HG03039 (cell line): ENCODE measurements around the gene PMP22.
"Not testable (repeated sequence)": the region's sequence is repeated elsewhere in the genome, so short reads cannot be mapped to it uniquely, and the experiment has no call there.

Experiments
- ATAC-seq: cut with Tn5 transposase; IDR thresholded peaks from one replicate; pipeline ENCODE4 v1.9.1; 2021; ENCODE audit warnings: mild to moderate bottlenecking, moderate library complexity; ENCODE audit not compliant: unreplicated experiment

PMP22 gene

GRCh38 chr17:15257258-15257788 lies 7.8 kb downstream of the PMP22 start:
- ATAC-seq: peak; percentile 64

GRCh38 chr17:15256689-15257088 lies 8.4 kb downstream of the PMP22 start:
- ATAC-seq: no peak

DNA sequence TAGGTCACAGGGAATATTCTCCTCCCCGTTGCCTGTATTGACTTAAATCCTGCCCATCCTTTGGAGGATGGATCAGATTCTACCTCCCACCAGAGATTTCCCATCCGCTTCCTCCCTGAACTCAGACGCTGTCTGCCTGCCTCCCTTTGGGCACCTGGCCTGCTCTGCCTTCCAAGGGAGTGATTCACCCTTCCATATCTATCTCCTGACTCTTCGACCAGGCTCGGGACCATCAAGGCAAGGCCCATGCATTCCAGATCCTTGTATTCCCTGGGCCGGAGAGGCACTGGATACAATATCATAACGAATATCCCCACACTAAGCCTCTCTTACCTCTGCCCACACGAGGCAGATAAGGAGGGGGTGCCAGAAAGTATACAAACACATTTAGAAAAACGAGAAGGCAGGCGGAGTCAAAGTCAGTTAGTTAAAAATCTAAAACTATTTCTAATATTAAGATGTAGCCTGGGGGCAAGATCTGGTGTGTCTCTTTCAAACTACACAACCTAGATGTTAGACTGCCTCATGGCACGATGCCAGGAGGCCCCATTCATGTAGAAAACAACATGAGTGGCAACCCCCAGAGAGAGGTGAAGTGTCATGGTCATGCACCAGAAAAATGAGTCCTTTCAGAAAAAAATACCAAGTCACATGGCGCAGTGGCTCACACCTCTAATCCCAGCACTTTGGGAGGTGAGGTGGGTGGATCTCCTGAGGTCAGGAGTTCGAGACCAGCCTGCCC lies 9.2 kb downstream of the PMP22 start:
- ATAC-seq: no peak

DNA sequence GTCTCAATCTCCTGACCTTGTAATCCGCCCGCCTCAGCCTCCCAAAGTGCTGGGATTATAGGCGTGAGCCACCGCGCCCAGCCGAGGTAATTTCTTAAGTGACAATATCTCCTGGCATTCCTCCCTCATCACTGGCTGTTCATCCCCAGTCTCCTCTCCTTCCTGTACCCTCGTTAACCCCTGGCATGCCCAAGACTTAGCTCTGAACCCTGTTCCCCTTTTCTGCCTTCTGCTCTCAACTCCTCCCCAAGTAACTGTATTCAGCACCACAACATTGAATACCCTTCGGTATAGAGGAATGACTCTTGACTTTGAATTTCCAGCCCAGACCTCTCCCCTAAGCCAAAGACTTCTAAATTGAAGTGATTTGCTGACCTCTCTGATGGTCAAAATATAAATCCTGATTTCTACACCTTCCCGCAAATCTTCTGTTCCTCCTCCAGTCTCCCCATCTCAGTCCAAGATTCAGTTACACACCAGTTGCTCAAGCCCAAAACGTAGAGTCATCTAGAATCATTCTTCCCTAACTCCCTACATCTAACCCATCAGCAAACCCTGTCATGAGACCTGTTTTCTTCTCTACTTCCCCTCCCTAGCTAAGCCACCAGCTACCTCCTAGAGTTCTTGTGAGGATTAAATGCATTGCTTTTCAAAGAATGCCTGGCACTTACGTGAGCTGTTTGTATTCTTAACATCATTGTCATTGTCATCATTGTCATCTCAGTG lies 14.8 kb downstream of the PMP22 start:
- ATAC-seq: no peak

DNA sequence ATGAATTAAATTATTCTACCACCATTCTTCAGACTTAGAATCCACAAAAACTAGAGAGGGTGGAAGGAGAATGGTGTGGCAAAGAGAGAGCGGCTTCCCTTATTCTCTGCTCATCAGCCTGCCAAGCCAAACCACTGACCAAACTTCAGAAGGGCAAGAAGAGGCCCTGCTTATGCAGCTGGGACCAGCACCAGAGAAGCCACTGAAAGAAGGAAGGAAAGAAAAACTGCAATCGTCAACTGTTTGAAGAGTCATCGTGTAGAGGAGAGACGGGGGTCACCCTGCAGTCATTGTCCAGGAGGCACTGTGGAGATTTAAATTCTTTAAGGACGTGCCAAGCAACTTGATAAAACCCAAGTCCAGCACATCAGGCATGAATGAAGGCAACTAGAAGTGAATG lies 15.6 kb downstream of the PMP22 start:
- no peak for ATAC-seq

- no peak for ATAC-seq
Measured at GRCh38 chr17:15247891-15248529, 17.1 kb downstream of the PMP22 start.

DNA sequence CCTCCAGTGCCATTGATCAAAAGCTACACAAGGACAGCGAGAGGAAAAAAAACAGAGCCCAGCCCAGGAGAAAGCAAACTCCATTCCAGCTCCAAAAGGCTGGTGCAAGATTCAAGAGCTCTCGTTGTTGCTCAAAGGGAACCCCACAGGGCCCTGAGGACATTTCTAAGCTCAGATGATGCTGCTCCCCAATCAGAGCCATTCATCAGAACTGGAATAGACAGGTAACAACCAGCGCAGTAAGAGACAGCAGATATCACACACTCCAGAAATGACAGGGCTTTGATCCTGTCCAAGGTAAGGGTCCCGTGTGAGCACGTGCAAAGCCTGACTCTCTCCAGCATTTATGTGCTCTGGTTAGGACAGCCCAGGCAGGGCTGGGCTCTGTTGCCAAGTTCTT lies 20.1 kb downstream of the PMP22 start:
- ATAC-seq: no peak

GRCh38 chr17:15240644-15241043 lies 24.5 kb downstream of the PMP22 start:
- no peak for ATAC-seq

- ATAC-seq: no peak
Measured at GRCh38 chr17:15239491-15239890, 25.6 kb downstream of the PMP22 start.

GRCh38 chr17:15238676-15239422 lies 26.3 kb downstream of the PMP22 start:
- no peak for ATAC-seq

- ATAC-seq: no peak
Measured at GRCh38 chr17:15238057-15238456, 27.1 kb downstream of the PMP22 start.

DNA sequence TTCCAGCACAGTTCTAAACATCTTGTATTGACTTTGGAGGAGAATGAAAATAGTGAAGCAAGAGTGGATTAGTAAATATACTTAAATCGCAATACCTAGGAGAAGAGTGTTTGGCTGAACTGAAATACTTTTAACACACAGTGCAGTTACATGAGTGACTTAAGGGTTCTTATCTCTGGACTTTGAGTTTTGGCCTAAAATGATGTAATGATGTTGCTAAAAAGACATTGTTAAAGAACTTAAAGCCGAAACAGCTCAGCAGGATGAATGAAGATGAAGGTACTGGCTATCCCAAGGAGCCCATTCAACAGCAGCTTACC lies 28.1 kb downstream of the PMP22 start:
- ATAC-seq: no peak

DNA sequence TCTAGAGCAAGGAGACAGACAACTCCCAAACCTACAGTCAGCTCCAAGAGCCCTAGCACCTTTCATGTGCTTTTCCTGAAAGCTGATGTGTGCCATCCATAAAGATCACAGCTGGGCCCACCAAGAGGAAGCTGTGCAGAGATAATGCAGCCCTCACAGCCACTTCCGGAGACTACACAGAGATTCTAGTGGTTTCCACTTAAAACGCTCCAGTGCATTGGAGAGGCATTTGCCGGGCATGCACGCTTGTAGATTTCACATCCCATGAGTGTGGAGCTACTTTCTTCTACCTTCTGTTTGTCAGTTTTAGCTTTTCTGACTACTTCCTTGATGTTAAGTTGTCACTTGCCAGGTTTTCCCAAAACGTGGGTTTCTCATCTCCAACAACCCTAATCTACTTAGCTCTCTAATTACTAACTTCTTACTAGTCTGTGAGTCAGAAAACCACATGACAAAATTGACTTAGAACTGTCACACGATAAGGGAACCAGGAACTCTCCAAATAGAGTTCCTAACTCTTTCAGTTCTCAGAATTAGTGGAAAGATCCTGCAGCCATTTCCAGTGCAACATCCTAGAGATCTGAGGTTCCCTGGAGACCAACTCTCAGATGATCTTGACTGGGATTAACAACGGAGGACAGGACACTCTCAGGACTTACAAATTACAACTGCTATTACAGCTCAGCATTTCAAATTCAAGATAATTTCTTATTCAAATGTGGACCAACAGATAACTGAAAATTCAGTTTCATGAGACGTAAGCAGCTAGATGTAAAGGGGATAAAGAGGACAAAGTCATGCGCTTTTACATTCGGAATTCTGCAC lies 28.6 kb downstream of the PMP22 start:
- no peak for ATAC-seq

DNA sequence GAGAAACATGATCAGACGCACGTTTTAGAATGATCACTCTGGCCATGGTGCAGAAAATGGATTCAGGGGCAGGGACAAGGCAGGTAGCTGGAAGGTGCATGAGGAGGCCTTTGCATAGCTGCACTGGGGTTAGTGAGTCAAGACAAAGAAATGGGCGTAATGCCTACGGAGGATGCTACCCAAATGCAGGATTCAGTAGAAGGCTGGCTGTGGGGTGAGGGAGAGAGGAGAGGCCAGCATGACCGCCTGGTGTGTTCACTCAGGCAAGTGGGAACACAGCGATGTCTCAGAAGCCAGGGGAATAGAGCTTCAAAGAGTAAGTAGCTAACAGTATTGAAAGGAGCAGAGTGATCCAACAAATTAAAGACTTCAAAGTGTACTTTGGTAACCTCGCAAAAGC lies 31.2 kb downstream of the PMP22 start:
- no peak for ATAC-seq

- no peak for ATAC-seq
Measured at GRCh38 chr17:15233022-15233805, 31.9 kb downstream of the PMP22 start.

- ATAC-seq: no peak
Measured at GRCh38 chr17:15232517-15232915, 32.6 kb downstream of the PMP22 start.

DNA sequence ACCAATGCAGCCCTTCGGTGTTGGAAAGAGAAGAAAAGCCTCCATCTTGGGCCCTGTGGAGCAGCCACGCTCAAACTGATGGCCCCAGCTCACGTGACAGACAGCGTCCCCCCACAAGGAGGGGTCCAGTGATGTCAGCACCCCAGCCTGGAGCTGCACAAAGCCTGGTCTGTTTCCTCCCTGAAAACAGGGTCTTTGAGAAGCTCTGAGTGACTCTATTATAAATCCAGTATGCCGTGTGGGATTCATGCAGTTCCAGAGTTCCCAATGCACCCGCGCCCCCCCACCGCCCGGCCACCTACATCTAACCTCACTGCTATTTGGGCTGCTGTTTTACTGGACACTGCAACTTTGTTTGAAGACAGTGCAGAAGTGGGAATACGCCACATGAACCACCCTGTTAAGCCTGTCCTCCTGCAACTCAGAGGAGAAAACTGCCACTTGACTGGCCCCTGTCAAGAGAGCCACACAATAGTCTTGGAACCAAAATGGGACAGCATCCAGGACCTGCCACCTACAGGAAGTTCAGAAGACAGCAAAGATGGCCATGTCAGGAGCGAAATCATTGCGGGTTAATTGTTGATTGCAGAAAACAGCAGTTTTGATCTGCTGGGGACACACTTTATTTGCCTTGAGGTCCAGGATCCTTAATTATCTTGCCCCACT lies 33.1 kb downstream of the PMP22 start:
- no peak for ATAC-seq

DNA sequence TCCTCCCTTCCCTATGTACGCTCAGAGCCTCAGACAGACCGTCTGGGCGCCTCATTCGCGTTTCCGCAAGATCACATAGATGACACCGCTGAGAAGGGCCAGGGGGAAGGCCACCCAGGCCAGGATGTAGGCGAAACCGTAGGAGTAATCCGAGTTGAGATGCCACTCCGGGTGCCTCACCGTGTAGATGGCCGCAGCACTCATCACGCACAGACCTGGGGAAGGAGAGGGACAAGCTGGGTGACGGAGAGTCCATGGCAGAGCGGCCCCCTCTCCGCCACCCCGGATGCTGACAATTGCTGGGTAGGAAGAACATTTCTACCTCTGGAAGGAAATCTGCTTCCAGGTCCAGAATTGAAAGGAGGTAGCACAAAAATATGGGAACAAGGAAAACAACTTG lies 34.3 kb downstream of the PMP22 start:
- ATAC-seq: no peak

DNA sequence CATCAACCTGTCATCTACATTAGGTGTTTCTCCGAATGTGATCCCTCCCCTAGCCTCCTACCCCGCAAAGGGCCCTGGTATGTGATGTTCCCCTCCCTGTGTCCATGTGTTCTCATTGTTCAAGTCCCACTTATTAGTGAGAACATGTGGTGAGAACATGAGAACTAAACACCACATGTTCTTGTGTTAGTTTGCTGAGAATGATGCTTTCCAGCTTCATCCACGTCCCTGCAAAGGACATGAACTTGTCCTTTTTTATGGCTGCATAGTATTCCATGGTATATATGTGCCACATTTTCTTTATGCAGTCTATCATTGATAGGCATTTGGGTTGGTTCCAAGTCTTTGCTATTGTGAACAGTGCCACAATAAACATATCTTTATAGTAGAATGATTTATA lies 43.3 kb downstream of the PMP22 start:
- ATAC-seq: not testable (repeated sequence)
